Measurements from ENCODE around the gene DNAH12. TPM values are rescaled to one million over a fixed set of nuclear protein-coding genes. Genes with fewer than 3 reads are reported as not detected.

DNAH12 gene
- total RNA-seq, 1 donor from 2014 or later: 0.60 TPM

DNA sequence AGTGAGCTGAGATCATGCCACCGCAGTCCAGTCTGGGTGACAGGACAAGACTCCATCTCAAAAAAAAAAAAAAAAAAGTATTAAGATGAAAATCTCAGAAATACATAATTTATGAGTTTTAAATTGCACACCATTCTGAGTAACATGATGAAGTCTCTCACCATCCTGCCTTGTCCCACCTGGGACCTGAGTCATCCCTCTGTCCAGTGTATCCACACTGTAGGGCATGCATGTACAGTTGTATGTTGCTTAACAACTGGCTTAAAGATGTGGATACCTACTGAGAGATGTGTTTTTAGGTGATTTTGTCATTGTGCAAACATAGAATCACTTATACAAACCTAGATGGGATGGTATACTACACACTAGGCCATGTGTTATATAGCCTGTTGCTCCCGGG is 268.8 kb downstream of the DNAH12 start:
- Mint-ChIP-seq H3K9me3 (peaks cover 2% of the 10 kb centered on the region), H3K27ac (no peak overlapping the region), H3K4me3 (no peak overlapping the region), H3K36me3 (peaks cover 15% of the 10 kb centered on the region), H3K4me1 (no peaks in the 10 kb centered on the region), H3K27me3 (ENCODE audit: low read depth) (no peaks in the 10 kb centered on the region)
- DNase-seq (ENCODE audit: low spot score in 2 of 2, unreplicated experiment in 2 of 2): no peak
- TF ChIP-seq, protein P1, sequence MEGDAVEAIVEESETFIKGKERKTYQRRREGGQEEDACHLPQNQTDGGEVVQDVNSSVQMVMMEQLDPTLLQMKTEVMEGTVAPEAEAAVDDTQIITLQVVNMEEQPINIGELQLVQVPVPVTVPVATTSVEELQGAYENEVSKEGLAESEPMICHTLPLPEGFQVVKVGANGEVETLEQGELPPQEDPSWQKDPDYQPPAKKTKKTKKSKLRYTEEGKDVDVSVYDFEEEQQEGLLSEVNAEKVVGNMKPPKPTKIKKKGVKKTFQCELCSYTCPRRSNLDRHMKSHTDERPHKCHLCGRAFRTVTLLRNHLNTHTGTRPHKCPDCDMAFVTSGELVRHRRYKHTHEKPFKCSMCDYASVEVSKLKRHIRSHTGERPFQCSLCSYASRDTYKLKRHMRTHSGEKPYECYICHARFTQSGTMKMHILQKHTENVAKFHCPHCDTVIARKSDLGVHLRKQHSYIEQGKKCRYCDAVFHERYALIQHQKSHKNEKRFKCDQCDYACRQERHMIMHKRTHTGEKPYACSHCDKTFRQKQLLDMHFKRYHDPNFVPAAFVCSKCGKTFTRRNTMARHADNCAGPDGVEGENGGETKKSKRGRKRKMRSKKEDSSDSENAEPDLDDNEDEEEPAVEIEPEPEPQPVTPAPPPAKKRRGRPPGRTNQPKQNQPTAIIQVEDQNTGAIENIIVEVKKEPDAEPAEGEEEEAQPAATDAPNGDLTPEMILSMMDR (IDR thresholded peaks at IDR 0.05; ENCODE audit: unreplicated experiment): no peak

DNA sequence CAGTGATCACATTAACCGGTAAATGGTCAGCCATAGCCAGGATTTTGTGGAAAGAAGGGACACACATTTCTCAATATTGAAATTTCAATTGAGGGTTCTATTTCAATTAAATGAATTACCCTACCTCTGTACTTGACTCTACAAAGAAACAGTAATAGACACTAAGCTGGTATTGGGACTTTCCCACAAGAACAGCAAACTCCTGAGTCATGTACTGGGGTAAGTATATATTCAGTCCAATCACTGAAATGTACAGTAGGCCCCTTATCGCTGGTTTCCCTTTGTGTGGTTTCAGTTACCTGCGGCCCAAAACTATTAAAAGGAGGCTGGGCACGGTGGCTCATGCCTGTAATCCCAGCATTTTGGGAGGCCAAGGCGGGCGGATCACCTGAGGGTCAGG is 269.3 kb downstream of the DNAH12 start:
- Mint-ChIP-seq H3K27ac (no peak overlapping the region), H3K4me3 (no peak overlapping the region), H3K9me3 (no peaks in the 10 kb centered on the region), H3K4me1 (no peaks in the 10 kb centered on the region), H3K27me3 (ENCODE audit: low read depth) (no peaks in the 10 kb centered on the region), H3K36me3 (peaks cover 15% of the 10 kb centered on the region)
- TF ChIP-seq, protein P1 (IDR thresholded peaks at IDR 0.05; ENCODE audit: unreplicated experiment): no peak
- DNase-seq (ENCODE audit: low spot score in 2 of 2, unreplicated experiment in 2 of 2): no peak

DNA sequence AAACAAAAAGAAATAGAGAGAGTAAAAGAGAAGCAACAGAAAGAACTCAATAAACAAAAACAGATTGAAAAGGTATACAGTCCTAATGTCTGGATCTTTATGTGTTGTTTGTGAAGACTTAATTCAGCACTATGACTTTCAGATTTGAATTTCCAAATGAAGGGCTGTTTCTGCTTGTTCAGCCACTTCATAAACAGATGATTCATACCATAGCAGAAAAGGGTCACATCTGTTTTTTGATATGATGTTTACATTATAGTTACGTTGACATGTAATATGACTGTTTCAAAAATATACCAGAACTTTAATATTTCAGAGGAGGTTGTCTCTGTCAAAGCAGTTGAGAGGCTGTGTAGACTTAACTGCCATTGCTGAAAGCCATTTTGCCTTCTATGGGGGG is 275.7 kb downstream of the DNAH12 start:
- Mint-ChIP-seq H3K9me3 (peaks cover 32% of the 10 kb centered on the region), H3K4me3 (no peak overlapping the region), H3K27ac (no peak overlapping the region), H3K36me3 (peaks cover 64% of the 10 kb centered on the region), H3K4me1 (no peaks in the 10 kb centered on the region), H3K27me3 (ENCODE audit: low read depth) (no peaks in the 10 kb centered on the region)
- TF ChIP-seq, protein P1 (IDR thresholded peaks at IDR 0.05; ENCODE audit: unreplicated experiment): no peak
- DNase-seq (ENCODE audit: low spot score in 2 of 2, unreplicated experiment in 2 of 2): no peak

DNA sequence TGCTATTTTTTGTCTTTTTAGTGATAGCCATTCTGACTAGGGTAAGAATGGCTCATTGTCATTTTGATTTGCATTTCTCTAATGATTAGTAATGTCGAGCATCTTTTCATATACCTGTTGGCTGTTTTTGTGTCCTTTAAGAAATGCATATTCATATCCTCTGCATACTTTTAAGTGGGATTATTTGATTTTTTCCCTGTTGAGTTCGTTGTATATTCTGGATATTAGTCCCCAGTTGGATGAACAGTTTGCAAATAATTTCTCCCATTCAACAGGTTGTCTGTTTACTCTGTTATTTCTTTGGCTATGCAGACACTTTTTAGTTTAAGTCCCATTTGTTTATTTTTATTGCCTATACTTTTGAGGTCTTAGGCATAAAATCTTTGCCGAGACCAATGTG is 282.2 kb downstream of the DNAH12 start:
- Mint-ChIP-seq H3K36me3 (peaks cover 73% of the 10 kb centered on the region), H3K4me3 (no peak overlapping the region), H3K4me1 (no peaks in the 10 kb centered on the region), H3K27me3 (ENCODE audit: low read depth) (no peaks in the 10 kb centered on the region), H3K9me3 (peaks cover 50% of the 10 kb centered on the region), H3K27ac (no peak overlapping the region)
- no peak for DNase-seq (ENCODE audit: low spot score in 2 of 2, unreplicated experiment in 2 of 2)
- TF ChIP-seq, protein P1 (IDR thresholded peaks at IDR 0.05; ENCODE audit: unreplicated experiment): no peak

DNA sequence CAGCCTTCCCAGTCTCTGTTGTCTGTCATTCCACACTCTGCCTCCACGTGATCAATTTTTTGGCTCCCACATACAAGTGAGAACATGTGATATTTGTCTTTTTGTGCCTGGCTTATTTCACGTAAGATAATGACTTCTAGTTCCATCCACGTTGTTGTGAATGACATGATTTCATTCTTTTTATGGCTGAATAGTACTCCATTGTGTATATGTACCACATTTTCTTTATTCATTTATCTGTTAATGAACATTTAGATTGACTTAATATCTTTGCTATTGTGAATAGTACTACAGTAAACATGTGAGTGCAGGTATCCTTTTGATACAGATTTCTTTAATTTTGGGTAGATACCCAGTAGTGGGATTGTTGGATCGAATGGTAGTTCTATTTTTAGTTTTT is 283.0 kb downstream of the DNAH12 start:
- H3K27me3 Mint-ChIP-seq (ENCODE audit: low read depth): no peaks in the 10 kb centered on the region
- DNase-seq (ENCODE audit: low spot score in 2 of 2, unreplicated experiment in 2 of 2): no peak
- no peaks in the 10 kb centered on the region for H3K4me1 Mint-ChIP-seq
- TF ChIP-seq, protein P1 (IDR thresholded peaks at IDR 0.05; ENCODE audit: unreplicated experiment): no peak
- no peak overlapping the region for H3K27ac Mint-ChIP-seq
- no peak overlapping the region for H3K4me3 Mint-ChIP-seq
- peaks cover 42% of the 10 kb centered on the region for H3K9me3 Mint-ChIP-seq
- peaks cover 65% of the 10 kb centered on the region for H3K36me3 Mint-ChIP-seq

DNA sequence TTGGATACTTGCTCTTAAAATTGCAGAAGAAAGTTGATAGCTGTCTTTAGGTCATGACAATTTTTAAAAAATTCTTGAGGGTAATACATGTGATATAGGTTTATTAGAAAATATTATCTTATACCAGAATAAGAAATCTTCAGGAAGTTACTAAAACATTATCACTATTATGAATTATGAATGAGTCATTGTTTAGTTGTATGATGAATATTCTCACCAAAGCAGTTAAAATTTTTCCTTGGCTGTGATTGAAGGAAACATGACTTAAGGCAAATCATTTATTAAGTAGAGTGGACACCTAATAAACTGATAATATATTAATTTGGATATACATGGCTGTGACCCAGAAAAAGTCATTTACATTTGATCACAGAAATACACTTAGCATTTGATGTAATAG is 286.5 kb downstream of the DNAH12 start:
- no peak overlapping the region for H3K27ac Mint-ChIP-seq
- no peak overlapping the region for H3K4me3 Mint-ChIP-seq
- no peaks in the 10 kb centered on the region for H3K4me1 Mint-ChIP-seq
- peaks cover 40% of the 10 kb centered on the region for H3K36me3 Mint-ChIP-seq
- TF ChIP-seq, protein P1 (IDR thresholded peaks at IDR 0.05; ENCODE audit: unreplicated experiment): no peak
- H3K27me3 Mint-ChIP-seq (ENCODE audit: low read depth): no peaks in the 10 kb centered on the region
- H3K9me3 Mint-ChIP-seq: peaks cover 14% of the 10 kb centered on the region
- no peak for DNase-seq (ENCODE audit: low spot score in 2 of 2, unreplicated experiment in 2 of 2)
